RPMI8226 (cell line): ENCODE data around the gene NOTUM.

Experiments
- DNase-seq: peaks from one replicate; pipeline ENCODE4 v3.0.0-alpha.2; 2015

NOTUM gene

GRCh38 chr17:81961087-81961511, at the start of gene NOTUM:
TSS of gene NOTUM (minus strand) at chr17:81961187. CDS start at chr17:81960909, 278 bp downstream.
- DNase-seq: peak; percentile 73

GRCh38 chr17:82009413-82009812, 48.4 kb upstream of the NOTUM start:
- DNase-seq: no peak

- DNase-seq: no peak
Observed at GRCh38 chr17:82008941-82009405, 48.0 kb upstream of the NOTUM start.

GRCh38 chr17:82008258-82008940, 47.4 kb upstream of the NOTUM start:
- DNase-seq: no peak

- DNase-seq: no peak
Observed at GRCh38 chr17:82007495-82008257, 46.7 kb upstream of the NOTUM start.

GRCh38 chr17:82007228-82007494, 46.2 kb upstream of the NOTUM start:
- no peak for DNase-seq

- DNase-seq: no peak
Observed at GRCh38 chr17:82006468-82007227, 45.7 kb upstream of the NOTUM start.

- no peak for DNase-seq
Observed at GRCh38 chr17:82005701-82006348, 44.8 kb upstream of the NOTUM start.

- DNase-seq: no peak
Observed at GRCh38 chr17:82004517-82005455, 43.8 kb upstream of the NOTUM start.

GRCh38 chr17:82003411-82004381, 42.7 kb upstream of the NOTUM start:
- DNase-seq: no peak

- DNase-seq: no peak
Observed at GRCh38 chr17:82001571-82002056, 40.6 kb upstream of the NOTUM start.

- no peak for DNase-seq
Observed at GRCh38 chr17:82000803-82001570, 40.0 kb upstream of the NOTUM start.

GRCh38 chr17:81999976-82000802, 39.2 kb upstream of the NOTUM start:
- DNase-seq: no peak

GRCh38 chr17:81999587-81999975, 38.6 kb upstream of the NOTUM start:
- DNase-seq: no peak

GRCh38 chr17:81998691-81999438, 37.9 kb upstream of the NOTUM start:
- no peak for DNase-seq

- DNase-seq: no peak
Observed at GRCh38 chr17:81998212-81998611, 37.2 kb upstream of the NOTUM start.

GRCh38 chr17:81996757-81997441, 35.9 kb upstream of the NOTUM start:
- no peak for DNase-seq
